GM19455 (cell line): Measurements from ENCODE around the gene PTPN7.
"Not testable (repeated sequence)": the region's sequence is repeated elsewhere in the genome, so short reads cannot be mapped to it uniquely, and the experiment has no call there.

Source experiments
- ATAC-seq: cut with Tn5 transposase; IDR thresholded peaks from one replicate; pipeline ENCODE4 v1.9.1; 2021; ENCODE audit not compliant: unreplicated experiment

The PTPN7 gene

GRCh38 chr1:202154148-202154765 lies 6.1 kb downstream of the PTPN7 start:
- ATAC-seq = no peak

- no peak for ATAC-seq
Observed at GRCh38 chr1:202153284-202153683, 7.1 kb downstream of the PTPN7 start.

- ATAC-seq = no peak
Observed at GRCh38 chr1:202152399-202152798, 8.0 kb downstream of the PTPN7 start.

GRCh38 chr1:202151045-202151444 lies 9.4 kb downstream of the PTPN7 start:
- no peak for ATAC-seq

- no peak for ATAC-seq
Observed at GRCh38 chr1:202150602-202151001, 9.8 kb downstream of the PTPN7 start.

- ATAC-seq = no peak
Observed at GRCh38 chr1:202150187-202150586, 10.2 kb downstream of the PTPN7 start.

- no peak for ATAC-seq
Observed at GRCh38 chr1:202149566-202149965, 10.8 kb downstream of the PTPN7 start.

- ATAC-seq = no peak
Observed at GRCh38 chr1:202148391-202148790, 12.0 kb downstream of the PTPN7 start.

GRCh38 chr1:202146993-202147392 lies 13.4 kb downstream of the PTPN7 start:
- ATAC-seq = no peak

GRCh38 chr1:202146279-202146678 lies 14.1 kb downstream of the PTPN7 start:
- ATAC-seq = no peak

GRCh38 chr1:202145744-202146140 lies 14.7 kb downstream of the PTPN7 start:
- ATAC-seq = not testable (repeated sequence)

GRCh38 chr1:202145068-202145743 lies 15.2 kb downstream of the PTPN7 start:
- ATAC-seq = no peak

- peak; percentile 64 for ATAC-seq
Observed at GRCh38 chr1:202144402-202145067, 15.9 kb downstream of the PTPN7 start, which contains the start of gene ARL8A. Gene ARL8A (minus strand): TSS chr1:202144737. CDS start chr1:202144572, 165 bp downstream.

GRCh38 chr1:202143768-202144401 lies 16.5 kb downstream of the PTPN7 start:
- ATAC-seq = peak; percentile 48

- peak; percentile 26 for ATAC-seq
Observed at GRCh38 chr1:202143011-202143767, 17.2 kb downstream of the PTPN7 start.

- not testable (repeated sequence) for ATAC-seq
Observed at GRCh38 chr1:202141468-202141867, 18.9 kb downstream of the PTPN7 start.

- no peak for ATAC-seq
Observed at GRCh38 chr1:202140833-202141232, 19.6 kb downstream of the PTPN7 start.

GRCh38 chr1:202135221-202135721 lies 25.1 kb downstream of the PTPN7 start:
- no peak for ATAC-seq

GRCh38 chr1:202134645-202135172 lies 25.7 kb downstream of the PTPN7 start:
- ATAC-seq = no peak

GRCh38 chr1:202133989-202134388 lies 26.4 kb downstream of the PTPN7 start:
- no peak for ATAC-seq
